Panc1 (cell line): Measurements from ENCODE around the gene CAPN10. TPM values are rescaled to one million over a fixed set of nuclear protein-coding genes. Genes with fewer than 3 reads are reported as not detected.
A peak's percentile ranks its signal among the peaks of the same experiment; 100 is the strongest.
"Not testable (repeated sequence)": the region's sequence is repeated elsewhere in the genome, so short reads cannot be mapped to it uniquely, and the experiment has no call there.

Experiments
- ATAC-seq: fragments of 200-7000 bp; cut with Tn5 transposase; 2 replicates; pipeline ENCODE4 v1.9.1; 2020; ENCODE audit warnings: mild to moderate bottlenecking, moderate library complexity
- BruUV-seq: library from RNA; stranded (reverse); fragments of 400-500 nt; replicated peaks from 2 replicates; lab custom pipeline; 2021; lab: Mats Ljungman, UMichigan
- CTCF ChIA-PET: fragments of 300-600 bp; sonication (Branson Sonifier 250); formaldehyde crosslinking; loops from one replicate; lab custom pipeline; 2022; ENCODE audit warnings: antibody characterized with exemption; lab: Charles Lee
- POLR2A ChIA-PET: fragments of 300-600 bp; sonication (Branson Sonifier 250); formaldehyde crosslinking; loops from one replicate; lab custom pipeline; 2022; ENCODE audit warnings: antibody characterized with exemption; lab: Charles Lee
- DNase-seq: peaks from one replicate; pipeline ENCODE4 v3.0.0-alpha.2; 2010; ENCODE audit warnings: low read depth, low spot score
- H3K27ac ChIP-seq: 2 replicates; pipeline ENCODE4 v1.5.1; 2011; ENCODE audit warnings: mild to moderate bottlenecking, low read length, inconsistent platforms
- H3K27me3 ChIP-seq: fragments of 200-500 bp; sonication (Bioruptor generic); 2 replicates; pipeline ENCODE4 v1.6.0; 2014; ENCODE audit warnings: low read length, inconsistent platforms; ENCODE audit not compliant: control insufficient read depth, insufficient read depth
- H3K36me3 ChIP-seq: fragments of 200-500 bp; sonication (Bioruptor generic); 2 replicates; pipeline ENCODE4 v1.5.1; 2014; ENCODE audit warnings: inconsistent platforms, mild to moderate bottlenecking, low read length, moderate library complexity; ENCODE audit not compliant: control insufficient read depth, insufficient read depth
- H3K4me1 ChIP-seq: 2 replicates; pipeline ENCODE4 v1.5.1; 2011; ENCODE audit warnings: inconsistent platforms, mild to moderate bottlenecking, low read length, moderate library complexity; ENCODE audit not compliant: control insufficient read depth, insufficient read depth
- H3K4me3 ChIP-seq, 2 experiments: 2 replicates each; pipeline ENCODE4 v1.5.1; 2011 to 2012; ENCODE audit warnings: low read depth in 2 of 2, low read length in 2 of 2, mild to moderate bottlenecking in 2 of 2, inconsistent platforms in 1 of 2, moderate library complexity in 1 of 2
- H3K9me3 ChIP-seq: fragments of 200-500 bp; sonication (Bioruptor generic); 2 replicates; pipeline ENCODE4 v1.5.1; 2014; ENCODE audit warnings: low read depth, mild to moderate bottlenecking, inconsistent platforms, low read length, moderate library complexity; ENCODE audit not compliant: control insufficient read depth, insufficient read depth
- CTCF ChIP-seq: fragments of 450-650 bp; IDR thresholded peaks from 2 replicates; pipeline ENCODE4 v1.5.1; 2017; ENCODE audit warnings: mild to moderate bottlenecking
- POLR2AphosphoS5 ChIP-seq: IDR thresholded peaks from 2 replicates; pipeline ENCODE4 v1.6.1; 2012; ENCODE audit warnings: mild to moderate bottlenecking, low read depth, low read length, moderate library complexity
- REST ChIP-seq, 2 experiments: IDR thresholded peaks; 2 replicates each; pipeline ENCODE4 v1.6.1; 2011 to 2012; ENCODE audit warnings: low read depth in 2 of 2, control low read depth in 1 of 2, low read length in 1 of 2, mild to moderate bottlenecking in 1 of 2, moderate library complexity in 1 of 2; ENCODE audit not compliant: insufficient read depth in 1 of 2
- SIN3A ChIP-seq: IDR thresholded peaks from 2 replicates; pipeline ENCODE4 v1.6.1; 2012; ENCODE audit warnings: low read depth, mild to moderate bottlenecking, low read length, moderate library complexity, borderline replicate concordance; ENCODE audit not compliant: insufficient read depth
- TCF7L2 ChIP-seq: IDR thresholded peaks from 2 replicates; pipeline ENCODE4 v1.6.1; 2011; ENCODE audit warnings: mild to moderate bottlenecking, low read depth, low read length, inconsistent platforms
- in situ Hi-C: cut with HindIII; loops from 2 replicates; pipeline ENCODE4 v1.10.0; 2016; ENCODE audit warnings: low sequenced_read_pairs, low pct_unique_long_range_greater_than_20kb
- intact Hi-C: fragments of 100-400 bp; cut with micrococcal nuclease; formaldehyde crosslinking; loops from one replicate; pipeline ENCODE4 v1.10.0; 2022; ENCODE audit not compliant: unreplicated experiment
- total RNA-seq: library from RNA; stranded (reverse); gene quantifications from one replicate; pipeline ENCODE4 v1.2.1, GENCODE V29; 2021; ENCODE audit not compliant: unreplicated experiment

The CAPN10 gene
- total RNA-seq, 1 experiment from 2014 or later: 38.6 TPM

DNA sequence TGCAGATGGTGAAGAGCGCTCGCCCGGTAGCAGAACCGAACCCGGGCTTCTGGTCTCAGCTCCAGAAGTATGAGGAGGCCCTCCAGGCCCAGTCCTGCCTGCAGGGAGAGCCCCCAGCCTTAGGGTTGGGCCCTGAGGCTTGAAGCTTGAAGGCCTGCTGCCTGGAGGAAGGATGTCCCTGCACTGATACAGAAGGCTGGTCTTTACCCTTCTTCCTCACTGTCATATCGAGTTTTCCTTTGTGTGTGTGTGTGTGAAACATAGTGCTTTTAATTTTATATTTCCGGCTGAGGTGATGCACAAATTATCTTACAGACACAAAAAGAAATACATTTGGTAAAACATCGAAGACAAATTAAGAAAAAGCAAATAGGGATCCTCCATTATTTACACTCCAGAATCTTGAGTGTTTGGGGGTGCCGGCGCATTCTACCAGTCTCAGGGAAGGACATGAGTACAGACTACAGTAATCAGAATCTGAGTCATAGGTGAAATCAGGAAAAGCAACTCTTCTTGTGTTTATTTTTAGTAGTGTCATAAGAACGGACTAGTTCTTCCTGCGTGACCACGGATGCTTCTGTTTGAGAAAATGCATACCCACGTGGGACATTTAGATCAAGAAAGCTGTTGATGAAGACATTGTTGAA lies 25.1 kb upstream of the CAPN10 start:
- intact Hi-C loops: no loop called here

GRCh38 chr2:240563231-240563630 lies 23.3 kb upstream of the CAPN10 start:
- ATAC-seq, H3K36me3 ChIP-seq, H3K27me3 ChIP-seq, BruUV-seq, H3K9me3 ChIP-seq, in situ Hi-C loops, CTCF ChIA-PET, DNase-seq, H3K27ac ChIP-seq, intact Hi-C loops, H3K4me3 ChIP-seq, POLR2A ChIA-PET: not testable (repeated sequence)
- peaks cover 47% of the 10 kb centered on the region for H3K4me1 ChIP-seq

More for the DNA sequence above, 25.1 kb upstream of the CAPN10 start:
- no peak for DNase-seq
- CTCF ChIA-PET: no interaction called here
- Histone ChIP-seq H3K27ac (peak overlapping the region; percentile 92), H3K27me3 (no peaks in the 10 kb centered on the region), H3K9me3 (no peaks in the 10 kb centered on the region), H3K4me3 (peak overlapping the region; percentile 74 to 84), H3K4me1 (peaks cover 47% of the 10 kb centered on the region), H3K36me3 (peaks cover 4% of the 10 kb centered on the region)
- TF ChIP-seq REST (IDR thresholded peaks at IDR 0.05; ENCODE audit: insufficient read depth in 1 of 2, low read depth in 2 of 2, low read length in 1 of 2) (no peak), CTCF (no peak; the same call in 1 of the 2 replicates), POLR2AphosphoS5 (no peak), SIN3A (0 out of 2 replicates have a peak, but pooled peaks have one; percentile 2), TCF7L2 (no peak)
- TSS peak; percentile 91 for BruUV-seq
- peak; percentile 0; the same call in 1 of the 2 replicates for ATAC-seq
- POLR2A ChIA-PET: interaction anchor here (0.7 kb wide), 1 partner anchor 7 kb away, joined by 15 read pairs; the partner anchor contains the start of gene RNPEPL1
- in situ Hi-C loops: no loop called here

GRCh38 chr2:240563951-240564560 lies 22.5 kb upstream of the CAPN10 start:
- ChIA-PET POLR2A (no interaction called here), CTCF (no interaction called here)
- intact Hi-C loops (no loop called here), in situ Hi-C loops (no loop called here)
- no TSS peak for BruUV-seq
- ATAC-seq (no peak), DNase-seq (no peak)
- 0 out of 2 replicates have a peak overlapping the region, but pooled peaks have one; percentile 17 for H3K27ac ChIP-seq
- H3K9me3 ChIP-seq: no peaks in the 10 kb centered on the region
- TF ChIP-seq TCF7L2 (no peak), SIN3A (no peak), REST (IDR thresholded peaks at IDR 0.05; ENCODE audit: insufficient read depth in 1 of 2, low read depth in 2 of 2, low read length in 1 of 2) (no peak), POLR2AphosphoS5 (no peak; the same call in none of the 2 replicates), CTCF (no peak)
- H3K4me1 ChIP-seq: peaks cover 39% of the 10 kb centered on the region
- peaks cover 4% of the 10 kb centered on the region for H3K36me3 ChIP-seq
- H3K4me3 ChIP-seq: no peak overlapping the region
- H3K27me3 ChIP-seq: no peaks in the 10 kb centered on the region
